Activated naive CD4-positive, alpha-beta T cell (primary cell): ENCODE results near the gene ZAP70.

Experiments
- DNase-seq, 4 experiments: peaks; one replicate each; lab custom pipeline; 2025; lab: John Stamatoyannopoulos, UW

ZAP70 gene

DNA sequence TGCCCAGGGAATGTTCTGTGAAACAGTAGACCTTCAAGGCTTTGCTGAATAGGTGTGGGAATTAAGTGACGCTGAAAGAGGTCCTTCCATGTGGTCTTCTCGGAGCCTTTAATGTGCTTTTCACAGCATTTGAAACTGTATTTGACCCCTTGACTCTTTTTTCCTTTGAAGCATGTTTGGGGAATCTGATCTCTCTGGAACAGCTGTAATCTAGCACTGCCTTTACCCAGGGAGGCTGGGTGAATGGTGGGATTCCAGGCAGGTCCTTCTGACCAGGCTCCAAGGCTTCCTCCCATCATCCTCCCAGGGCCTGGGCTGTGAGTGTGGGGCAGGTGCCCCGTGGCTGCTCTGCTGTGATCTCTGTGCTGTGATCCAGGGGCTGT, 4.2 kb downstream of the ZAP70 start:
- DNase-seq, result no peak

DNA sequence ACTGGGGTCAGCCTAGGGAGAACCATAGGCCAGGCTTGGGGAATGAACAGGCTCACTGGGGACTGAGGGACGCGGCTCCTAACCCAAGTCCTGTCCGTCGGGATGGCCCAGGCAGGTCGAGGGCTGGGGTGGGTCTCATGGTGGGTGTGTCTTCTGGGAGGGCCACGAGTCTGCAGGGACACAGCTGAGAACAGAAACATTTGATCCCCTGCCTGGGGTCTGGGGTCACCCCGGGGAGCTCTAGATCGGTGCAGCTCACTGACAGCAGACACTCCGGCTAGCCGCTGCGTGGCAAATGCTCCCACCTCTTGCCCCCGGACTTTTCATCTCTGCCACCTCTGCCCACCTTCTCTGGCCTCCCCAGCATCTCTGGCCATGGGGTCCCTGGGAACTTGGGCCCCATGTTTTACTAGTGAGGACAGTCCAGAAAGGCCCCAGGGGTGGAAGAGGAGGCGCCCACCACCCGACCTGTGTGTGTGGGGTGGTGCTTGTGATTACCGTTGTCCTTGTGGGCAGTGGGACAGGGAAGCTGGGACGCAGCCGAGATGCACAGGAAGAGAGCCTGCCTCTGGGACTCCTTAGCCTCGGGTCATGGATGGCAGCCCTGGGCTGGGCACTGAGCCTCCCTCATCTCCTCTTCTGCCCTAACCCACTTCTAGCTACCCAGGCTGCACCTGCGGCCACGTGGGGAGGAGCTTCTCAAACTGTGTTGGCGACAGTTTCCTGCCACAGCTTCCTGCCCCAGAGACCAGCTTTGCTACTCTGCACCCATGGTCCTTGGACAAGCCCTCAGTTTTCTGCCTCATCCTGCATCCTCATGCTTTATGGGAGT, 4.9 kb downstream of the ZAP70 start:
- DNase-seq, result peak in 2 of 4 experiments; percentile 57 to 61

DNA sequence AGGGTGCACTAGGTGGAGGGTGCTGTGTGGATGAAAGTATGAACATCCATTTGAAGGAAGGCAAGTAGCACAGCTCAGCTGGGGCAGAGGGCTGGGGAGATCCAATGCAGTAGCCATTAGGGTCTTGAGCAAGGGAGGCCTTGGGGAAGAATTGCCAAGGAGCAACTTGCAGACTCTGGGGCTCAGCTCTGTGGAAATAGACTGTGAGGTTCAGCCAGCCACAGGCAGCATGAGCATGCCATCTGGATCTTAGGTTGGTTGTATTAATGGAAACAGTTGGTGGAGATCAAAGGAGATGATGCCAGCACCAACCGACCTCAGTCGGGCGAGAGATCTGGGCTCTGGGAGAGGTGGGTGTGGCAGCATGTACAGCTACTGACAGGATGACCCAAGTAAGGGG, 5.6 kb downstream of the ZAP70 start:
- no peak for DNase-seq

DNA sequence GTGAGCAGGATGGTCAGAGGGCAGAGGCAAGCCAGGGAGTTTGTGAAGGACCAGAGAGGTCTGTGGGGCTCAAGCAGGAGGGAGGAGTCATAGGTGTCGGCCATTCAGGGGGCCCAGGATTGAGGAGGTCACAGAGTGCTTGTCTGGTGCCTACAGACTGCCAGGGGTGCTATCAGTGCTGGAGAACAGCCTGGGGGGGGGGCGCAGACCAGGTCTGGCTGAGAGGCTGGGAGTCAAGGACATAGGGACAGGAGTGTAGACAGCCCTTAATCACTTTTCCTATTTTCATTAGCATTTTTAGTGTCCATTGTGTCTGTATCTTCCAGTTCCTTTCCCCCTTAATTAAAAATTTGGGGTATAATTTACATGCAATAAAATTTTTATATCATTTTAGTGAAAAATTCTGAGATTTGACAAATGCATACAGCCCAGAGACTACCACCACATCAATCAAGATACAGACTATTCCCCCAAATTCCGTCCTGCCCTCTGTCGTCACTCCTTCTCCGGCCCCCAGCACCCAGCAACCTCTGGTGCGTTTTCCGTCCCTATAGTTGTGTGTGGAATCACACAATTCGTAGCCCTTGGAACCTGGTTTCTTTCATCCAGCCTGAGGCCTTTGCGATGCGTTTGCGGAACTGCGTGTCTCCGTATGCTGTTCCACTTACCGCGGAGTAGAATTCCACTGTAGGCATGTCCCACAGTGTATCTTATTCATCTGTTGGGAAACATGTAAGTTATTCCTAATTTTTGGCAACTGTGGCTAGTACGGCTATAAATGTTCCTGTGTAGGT, 6.2 kb downstream of the ZAP70 start:
- no peak for DNase-seq

DNA sequence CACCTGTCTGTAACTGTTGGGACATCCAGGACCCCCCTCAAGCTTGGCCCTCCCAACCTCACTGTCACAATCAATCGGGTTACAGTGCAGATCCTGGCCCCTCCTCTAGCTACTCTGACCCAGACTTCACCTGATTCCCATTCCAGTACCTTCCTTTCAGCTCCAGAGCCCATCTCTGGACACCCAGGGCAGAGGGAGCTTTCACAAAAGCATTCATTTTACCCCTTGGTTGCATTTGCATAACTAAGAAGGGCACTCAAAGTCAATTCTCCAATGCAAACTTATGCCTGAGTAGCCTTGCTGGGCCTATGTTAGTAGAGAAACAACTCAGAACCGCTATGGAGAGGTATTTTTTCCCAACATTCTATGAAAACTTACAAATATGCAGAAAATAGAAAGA, 7.4 kb downstream of the ZAP70 start:
- DNase-seq, result no peak

DNA sequence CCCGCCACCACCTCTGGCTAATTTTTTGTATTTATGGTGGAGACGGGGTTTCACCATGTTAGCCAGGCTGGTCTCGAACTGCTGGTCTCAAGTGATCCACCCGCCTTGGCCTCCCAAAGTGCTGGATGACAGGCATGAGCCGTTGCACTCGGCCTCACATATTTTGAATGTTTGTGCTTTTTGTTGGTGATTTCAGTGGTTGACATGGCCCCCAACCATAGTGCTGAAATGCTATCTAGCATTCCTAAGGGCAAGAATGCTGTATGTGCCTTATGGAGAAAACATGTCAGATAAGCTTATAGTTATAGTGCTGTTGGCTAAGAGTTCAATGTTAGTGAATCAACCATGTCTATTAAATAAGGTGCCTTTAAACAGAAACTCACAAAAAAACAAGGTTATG, 8.9 kb downstream of the ZAP70 start:
- DNase-seq, result no peak

DNA sequence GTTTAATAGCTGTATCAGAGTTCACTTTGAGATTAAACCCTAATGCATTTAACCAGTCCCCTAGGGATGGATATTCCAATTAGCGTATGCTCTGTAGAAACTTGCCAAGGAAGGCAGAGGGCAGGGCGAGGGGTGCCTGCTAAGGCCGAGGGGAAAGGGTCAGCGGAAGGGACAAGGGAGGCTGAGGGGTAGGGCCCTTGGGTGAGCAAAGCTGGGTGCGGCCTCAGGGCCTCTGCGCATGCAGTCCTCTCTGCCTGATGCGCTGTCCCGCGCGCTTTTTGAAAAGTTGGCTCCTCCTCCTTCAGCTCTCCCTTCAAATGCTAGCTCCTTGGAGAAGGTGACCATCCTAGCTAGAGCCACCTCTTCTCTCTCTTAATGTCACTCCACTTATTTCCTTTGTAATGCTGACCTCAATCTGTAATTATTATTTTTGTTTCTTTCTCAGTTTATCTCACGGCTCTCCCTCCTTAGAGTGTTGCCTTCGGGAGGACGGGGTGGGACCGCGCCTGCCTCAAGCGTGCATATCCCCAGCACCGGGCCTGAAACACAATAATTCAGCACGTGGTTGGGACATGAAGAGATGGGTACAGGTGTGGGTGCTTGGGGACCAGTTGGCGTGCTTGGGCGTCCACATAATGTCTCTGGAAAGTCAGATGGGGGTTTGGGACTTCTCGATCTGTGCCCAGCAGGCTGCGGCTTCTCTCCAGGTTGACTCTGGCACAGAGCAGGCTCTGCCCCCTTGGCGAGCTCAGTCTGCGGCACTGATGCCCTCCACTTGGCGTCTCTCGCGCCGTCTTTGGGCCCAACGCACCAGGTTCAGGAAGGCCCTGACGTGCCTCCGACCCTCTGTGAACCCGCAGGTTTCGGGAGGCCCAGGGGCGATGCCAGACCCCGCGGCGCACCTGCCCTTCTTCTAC, 10.0 kb downstream of the ZAP70 start:
- DNase-seq, result no peak

DNA sequence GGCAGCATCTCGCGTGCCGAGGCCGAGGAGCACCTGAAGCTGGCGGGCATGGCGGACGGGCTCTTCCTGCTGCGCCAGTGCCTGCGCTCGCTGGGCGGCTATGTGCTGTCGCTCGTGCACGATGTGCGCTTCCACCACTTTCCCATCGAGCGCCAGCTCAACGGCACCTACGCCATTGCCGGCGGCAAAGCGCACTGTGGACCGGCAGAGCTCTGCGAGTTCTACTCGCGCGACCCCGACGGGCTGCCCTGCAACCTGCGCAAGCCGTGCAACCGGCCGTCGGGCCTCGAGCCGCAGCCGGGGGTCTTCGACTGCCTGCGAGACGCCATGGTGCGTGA, 10.7 kb downstream of the ZAP70 start:
- DNase-seq, result no peak

DNA sequence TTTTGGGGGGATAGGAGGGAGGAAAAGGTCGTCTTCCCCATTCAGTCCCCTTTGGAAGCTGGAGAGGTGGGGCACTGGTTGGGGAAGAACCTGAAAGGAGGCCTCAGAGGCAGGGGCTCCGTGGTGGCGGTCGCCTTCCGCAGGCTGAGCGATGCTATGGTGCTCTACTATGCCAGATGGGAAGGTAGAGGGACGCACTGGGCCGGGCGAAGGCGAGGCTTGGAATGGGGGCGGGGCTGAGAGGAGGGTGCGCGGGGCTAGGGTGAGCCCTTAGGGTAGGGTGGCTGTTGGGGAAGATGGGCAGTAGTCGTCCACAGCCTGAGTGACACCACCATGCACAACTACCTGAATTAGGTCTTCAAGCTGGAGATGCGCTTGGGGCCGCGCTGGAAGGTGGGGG, 11.1 kb downstream of the ZAP70 start:
- no peak for DNase-seq

DNA sequence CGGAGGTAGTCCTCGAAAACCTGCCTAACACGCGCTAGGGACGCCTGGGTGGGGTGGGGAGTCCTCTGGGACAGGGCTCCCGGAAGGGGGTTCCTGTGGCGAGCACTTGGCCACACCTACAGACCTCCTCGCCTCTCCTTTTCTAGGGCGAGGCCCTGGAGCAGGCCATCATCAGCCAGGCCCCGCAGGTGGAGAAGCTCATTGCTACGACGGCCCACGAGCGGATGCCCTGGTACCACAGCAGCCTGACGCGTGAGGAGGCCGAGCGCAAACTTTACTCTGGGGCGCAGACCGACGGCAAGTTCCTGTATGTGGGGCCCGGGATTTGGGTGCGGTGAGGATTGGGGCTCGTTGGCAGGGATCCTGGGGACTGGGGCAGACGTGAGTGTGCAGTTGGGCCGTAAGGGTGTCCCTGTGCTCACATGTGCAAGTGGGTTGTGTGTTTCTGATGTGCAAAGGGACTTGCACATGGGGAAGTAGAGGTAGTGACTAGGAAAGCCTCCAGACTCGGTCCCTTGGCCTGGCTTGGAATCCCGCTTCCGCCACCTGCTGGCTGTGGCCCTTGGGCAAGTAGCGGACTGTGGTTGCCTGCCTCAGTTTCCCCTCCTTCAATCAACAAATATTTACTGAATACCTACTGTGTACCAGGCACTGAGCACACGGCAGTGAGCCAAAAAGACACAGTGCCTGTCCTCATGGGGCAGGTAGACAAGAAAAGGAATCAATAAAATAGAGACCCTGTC, 11.7 kb downstream of the ZAP70 start:
- no peak for DNase-seq

DNA sequence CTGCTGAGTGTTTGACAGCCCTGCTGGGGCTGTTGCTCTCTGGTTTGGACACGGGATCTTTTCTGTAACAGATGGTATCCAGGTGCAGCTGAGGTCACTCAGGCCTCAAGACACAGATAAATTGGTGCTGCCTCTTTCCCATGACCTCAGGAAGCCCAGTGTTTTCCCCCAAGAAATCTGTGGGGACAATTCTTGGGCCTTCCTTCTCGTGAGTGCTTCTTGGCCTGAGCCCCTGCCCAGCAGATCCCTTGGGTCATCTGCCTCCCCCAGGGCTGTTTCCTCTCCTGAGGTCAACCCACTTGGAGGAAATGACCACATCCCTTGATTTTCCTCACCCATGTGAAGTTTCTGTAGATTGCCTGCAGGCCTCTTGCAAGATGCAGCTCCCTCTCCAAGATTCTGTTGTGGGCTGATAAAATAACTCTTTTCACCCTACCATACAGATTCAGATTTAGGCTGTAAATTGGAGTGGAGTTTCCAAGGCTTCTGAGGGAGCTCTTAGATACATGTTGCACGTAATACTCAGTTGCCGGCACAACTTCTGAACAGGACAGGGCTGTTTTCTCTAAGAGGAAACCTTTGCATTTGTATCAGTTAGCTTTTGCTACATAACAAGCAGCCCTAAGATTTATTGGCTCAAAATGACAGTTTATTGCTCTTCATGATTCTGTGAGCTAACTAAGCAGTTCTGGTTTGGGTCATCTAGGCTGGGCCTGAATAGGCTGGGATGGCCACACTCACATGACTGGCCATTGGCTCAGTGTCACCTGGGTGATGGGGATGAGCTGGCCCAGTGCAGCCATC, 13.1 kb downstream of the ZAP70 start:
- no peak for DNase-seq

DNA sequence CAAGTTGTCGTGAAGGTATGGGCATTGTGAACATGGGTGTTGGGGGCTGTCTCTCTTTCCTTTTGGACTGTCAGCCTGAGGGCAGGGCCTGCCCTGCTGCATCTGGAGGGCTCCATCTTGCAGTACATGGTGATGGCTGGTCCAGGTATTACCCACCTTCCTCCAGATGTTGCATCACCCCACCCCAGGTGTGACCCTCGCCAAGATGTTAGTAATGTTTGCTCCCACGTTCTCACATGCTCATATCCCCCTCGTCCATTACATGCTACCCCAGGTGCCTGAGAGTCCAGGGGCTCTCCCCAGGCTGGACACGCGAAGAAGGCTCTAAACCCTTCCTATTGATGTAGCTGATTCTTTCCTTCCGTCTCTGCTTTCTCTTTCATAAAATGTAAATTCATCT, 13.9 kb downstream of the ZAP70 start:
- DNase-seq, result no peak

DNA sequence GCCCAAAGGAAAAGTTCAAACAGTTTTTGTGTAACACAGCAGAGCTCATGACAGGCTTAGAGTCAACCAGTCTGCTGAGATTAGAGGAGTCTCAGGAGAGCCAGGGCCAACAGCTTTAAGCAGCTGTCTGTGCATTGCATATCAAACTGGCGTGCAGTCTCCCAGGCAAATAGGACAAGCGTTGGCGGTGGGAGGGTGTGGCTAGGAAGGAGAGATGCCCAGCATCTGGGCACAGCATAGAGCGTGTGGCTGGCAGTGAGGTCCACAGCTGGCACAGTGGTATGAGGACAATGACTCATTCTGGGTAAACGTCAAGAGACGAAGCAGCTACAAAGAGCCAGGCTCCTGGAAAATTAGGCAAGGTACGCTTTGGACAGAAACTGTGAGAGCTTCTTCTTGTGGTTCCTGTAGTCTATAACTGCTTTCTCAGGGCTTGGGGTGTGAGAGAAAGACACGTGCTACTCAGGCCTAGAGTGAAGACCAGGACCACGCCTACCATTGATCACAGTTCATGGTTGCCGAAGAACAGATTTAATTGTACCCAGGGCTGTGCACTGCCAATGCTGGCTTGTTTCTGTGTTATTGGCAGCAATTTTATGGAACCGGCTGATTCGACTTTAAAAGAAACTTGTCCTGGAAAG, 14.8 kb downstream of the ZAP70 start:
- DNase-seq, result no peak

DNA sequence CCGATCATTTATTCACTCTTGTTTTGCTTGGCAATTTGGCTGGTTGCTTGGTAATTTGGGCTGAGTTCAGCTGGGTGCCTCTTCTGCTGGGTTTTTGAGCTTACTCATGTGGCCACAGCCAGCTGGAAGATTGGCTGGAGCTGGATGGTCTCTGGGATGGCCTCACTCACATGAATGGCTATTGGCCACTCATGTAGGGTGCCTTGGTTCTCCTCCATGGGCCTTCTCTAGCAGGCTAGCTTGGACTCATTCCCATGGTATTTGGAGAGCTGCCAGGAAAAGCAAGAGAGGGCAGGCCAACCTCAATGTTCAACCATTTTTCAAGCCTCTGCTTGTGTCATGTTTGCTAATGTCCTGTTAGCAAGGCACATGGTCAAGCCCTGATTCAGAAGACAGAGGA, 16.9 kb downstream of the ZAP70 start:
- no peak for DNase-seq

DNA sequence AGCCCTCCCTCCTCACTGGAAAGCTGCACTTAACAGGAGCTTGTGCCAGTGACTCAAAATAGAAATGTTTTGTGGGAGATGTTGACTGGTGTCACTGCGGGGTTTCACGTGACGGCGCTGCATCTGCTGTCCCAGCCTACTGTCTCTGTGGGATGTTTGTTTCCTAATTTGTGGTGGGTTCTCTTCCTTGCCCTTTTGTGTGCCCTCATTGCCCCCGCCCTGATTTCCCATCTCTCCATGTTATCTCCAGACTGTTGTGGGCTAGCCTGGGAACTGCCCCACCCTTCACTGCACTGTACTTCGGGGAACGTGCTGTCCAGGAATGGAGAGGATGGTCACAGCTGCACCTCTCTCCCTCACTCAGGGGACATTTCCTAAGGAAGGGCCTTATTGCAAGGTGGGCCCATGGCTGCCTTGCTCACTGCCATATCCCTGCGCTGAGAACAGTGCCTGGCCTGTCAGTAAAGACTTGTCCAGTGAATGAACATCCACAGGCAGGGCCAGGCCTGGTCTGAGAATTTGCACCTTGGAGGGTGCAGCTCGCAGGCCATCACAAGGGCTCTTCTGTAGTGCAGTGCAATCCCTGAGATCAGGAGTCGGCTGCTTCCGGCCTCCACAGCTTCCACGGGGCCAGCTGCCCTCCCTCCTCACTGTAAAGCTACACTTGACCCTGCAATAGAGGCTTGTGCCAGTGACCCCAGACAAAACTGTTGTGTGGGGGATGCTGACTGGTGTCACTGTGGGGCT, 18.1 kb downstream of the ZAP70 start:
- DNase-seq, result no peak

DNA sequence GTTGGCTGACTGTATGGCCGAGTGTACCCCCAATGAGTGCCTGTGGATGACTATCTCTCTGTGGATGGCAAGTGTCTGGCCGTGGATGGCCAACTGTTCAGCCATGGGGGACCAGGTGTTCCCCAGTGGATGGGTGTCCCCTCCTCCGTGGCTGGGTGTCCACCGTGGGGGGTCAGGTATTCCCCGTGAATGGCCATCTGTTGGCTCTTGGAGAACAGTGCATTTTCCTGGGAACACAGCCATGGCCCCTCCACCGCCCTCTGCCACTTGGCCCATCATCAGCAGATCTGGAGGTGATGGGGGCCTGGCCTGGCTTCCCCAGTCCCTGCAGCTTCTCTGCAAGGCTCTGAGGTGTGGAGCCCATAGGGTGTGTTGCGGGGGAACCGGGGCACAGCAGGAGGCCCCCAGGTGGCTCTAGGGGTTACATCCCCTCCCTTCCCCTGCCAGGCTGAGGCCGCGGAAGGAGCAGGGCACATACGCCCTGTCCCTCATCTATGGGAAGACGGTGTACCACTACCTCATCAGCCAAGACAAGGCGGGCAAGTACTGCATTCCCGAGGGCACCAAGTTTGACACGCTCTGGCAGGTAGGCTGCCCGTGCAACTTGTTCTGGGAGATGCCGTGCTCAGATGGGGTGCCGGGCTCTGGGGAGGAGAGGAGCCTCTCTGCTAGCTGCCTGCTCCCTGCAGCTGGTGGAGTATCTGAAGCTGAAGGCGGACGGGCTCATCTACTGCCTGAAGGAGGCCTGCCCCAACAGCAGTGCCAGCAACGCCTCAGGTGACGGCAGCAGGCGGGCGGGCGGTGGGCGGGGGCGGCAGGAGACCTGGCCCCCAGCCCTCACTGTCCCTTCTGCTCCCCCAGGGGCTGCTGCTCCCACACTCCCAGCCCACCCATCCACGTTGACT, 19.3 kb downstream of the ZAP70 start:
- no peak for DNase-seq

DNA sequence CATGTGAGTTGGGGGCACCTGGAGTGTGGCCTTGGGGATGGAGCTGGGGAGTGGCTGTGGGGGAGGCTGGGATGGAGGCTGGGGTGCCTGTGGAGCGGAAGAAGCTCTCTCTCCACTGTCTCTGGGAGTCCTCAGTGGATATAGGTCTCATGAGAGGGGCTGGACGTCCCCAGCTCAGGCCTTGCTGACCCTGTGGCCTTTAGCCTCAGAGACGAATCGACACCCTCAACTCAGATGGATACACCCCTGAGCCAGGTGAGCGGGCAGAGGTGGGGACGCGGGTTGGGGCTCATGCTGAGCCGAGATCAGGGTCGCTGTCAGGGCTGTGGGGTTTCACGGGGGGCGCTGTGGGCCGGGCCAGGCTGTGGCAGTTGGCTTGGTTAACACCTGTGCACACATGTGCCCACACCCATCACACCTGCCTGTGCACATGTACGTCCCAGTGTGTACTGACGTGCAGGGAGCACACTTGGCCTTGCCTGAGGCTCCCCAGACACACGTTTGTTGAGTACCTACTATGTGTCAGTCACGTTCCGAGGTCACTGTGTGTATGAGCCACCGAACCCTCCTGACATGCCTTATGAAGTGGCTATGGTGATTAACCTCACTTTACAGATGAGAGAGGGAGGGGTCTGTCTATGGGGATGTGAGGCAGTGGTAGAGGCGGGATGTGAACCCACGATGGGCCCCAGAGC, 20.1 kb downstream of the ZAP70 start:
- DNase-seq, result no peak
